A549 treated with AZD2906 at 1 μM for 4 hours (cell line): ENCODE results near the gene SNORC. TPM values are rescaled to one million over a fixed set of nuclear protein-coding genes. Genes with fewer than 3 reads are reported as not detected.

ENCODE experiments used
- total RNA-seq: library from RNA; stranded (reverse); fragments of 200-300 nt; extraction: Qiagen RNA extraction; gene quantifications from 5 replicates; pipeline ENCODE4 v1.2.3, GENCODE V29; 2022

Gene SNORC
- total RNA-seq = 4.1 to 11.5 TPM (median 10.4 TPM) in 5 replicates

DNA sequence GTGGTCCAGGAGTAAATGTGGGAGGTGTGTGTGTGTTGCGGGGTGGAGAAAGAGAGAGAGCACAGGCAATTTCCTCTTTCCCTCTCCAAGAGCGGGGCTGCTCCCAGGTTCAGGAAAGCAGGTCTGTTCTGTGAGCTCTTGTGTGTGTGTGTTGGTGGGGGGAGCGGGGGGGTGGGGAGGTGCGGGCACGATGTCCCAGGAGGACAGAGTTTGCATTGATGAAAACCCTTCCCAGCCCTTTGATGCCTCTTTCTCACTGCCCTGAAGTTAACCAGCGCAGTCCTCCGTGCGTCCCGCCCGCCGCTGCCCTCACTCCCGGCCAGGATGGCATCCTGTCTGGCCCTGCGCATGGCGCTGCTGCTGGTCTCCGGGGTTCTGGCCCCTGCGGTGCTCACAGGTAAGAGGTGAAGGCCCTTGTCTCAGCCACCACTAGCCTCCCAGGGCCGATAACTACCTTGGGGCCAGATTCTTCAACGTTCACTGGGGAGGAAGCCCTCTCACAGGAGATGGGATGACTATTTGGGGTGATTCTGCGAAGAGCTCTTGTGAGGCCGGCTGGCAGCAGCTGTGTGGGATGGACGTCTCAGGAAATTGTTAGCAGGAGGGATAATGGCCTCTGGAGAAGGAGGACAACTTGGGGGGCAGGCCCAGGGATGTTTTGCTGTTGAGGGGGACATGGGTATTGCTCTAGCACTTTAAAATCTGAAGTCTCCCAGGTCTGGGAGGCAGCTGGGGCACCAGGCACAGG lies at the start of gene SNORC:
TSS of gene SNORC (plus strand) at position 247 of the 748 bp plus-strand sequence. CDS start at position 325, 78 bp downstream.

Other genes starting within 250 kb of the SNORC start
- 3.5 to 5.3 TPM (median 4.2 TPM) in 5 replicates for gene EFHD1, start 236.7 kb upstream of the SNORC start, total RNA-seq
- 22.6 to 29.0 TPM (median 26.3 TPM) in 5 replicates for gene GIGYF2, start 172.9 kb upstream of the SNORC start, total RNA-seq
- not detected in 5 replicates for gene KCNJ13, start 93.7 kb upstream of the SNORC start, total RNA-seq
- gene NGEF, start 143.0 kb downstream of the SNORC start, total RNA-seq = 13.0 to 16.8 TPM (median 15.5 TPM) in 5 replicates
- not detected in 5 replicates for gene NEU2, start 162.4 kb downstream of the SNORC start, total RNA-seq
- gene INPP5D, start 190.1 kb downstream of the SNORC start, total RNA-seq = 0.49 to 0.74 TPM (median 0.53 TPM) in 5 replicates